CD8-positive, alpha-beta memory T cell (primary cell): ENCODE measurements around the gene STK32C. TPM values are rescaled to one million over a fixed set of nuclear protein-coding genes. Genes with fewer than 3 reads are reported as not detected.
A peak's percentile ranks its signal among the peaks of the same experiment; 100 is the strongest.

Source experiments
- CTCF ChIA-PET: fragments of 350-600 bp; sonication (Branson Sonifier 250); formaldehyde crosslinking; loops from one replicate; lab custom pipeline; 2021; ENCODE audit warnings: antibody characterized with exemption; lab: Charles Lee
- POLR2A ChIA-PET: fragments of 350-600 bp; sonication (Branson Sonifier 250); formaldehyde crosslinking; loops from one replicate; lab custom pipeline; 2021; ENCODE audit warnings: antibody characterized with exemption; lab: Charles Lee
- DNase-seq, 5 donors: peaks; one replicate each; pipeline versions ENCODE4 v3.0.0 to v3.0.0-alpha.2; 2020 to 2022; ENCODE audit warnings: mixed read lengths in 1 of 5
- H3K27ac ChIP-seq: one replicate; pipeline ENCODE4 v1.7.0; 2013; ENCODE audit warnings: low read depth, mild to moderate bottlenecking, low read length, moderate library complexity
- H3K27me3 ChIP-seq: 2 replicates; pipeline ENCODE4 v1.7.0; 2013; ENCODE audit warnings: low read length, mild to moderate bottlenecking; ENCODE audit not compliant: insufficient read depth, poor library complexity, severe bottlenecking
- H3K36me3 ChIP-seq: 2 replicates; pipeline ENCODE4 v1.7.0; 2013; ENCODE audit warnings: mild to moderate bottlenecking, low read length, moderate library complexity; ENCODE audit not compliant: insufficient read depth
- H3K4me1 ChIP-seq: 2 replicates; pipeline ENCODE4 v1.7.0; 2013; ENCODE audit warnings: mild to moderate bottlenecking, low read length, moderate library complexity; ENCODE audit not compliant: insufficient read depth
- H3K4me3 ChIP-seq: 2 replicates; pipeline ENCODE4 v1.7.0; 2013; ENCODE audit warnings: mild to moderate bottlenecking, low read length
- H3K9me3 ChIP-seq: 2 replicates; pipeline ENCODE4 v1.7.0; 2013; ENCODE audit warnings: mild to moderate bottlenecking, low read length
- H3K27ac Mint-ChIP-seq, 8 donors: one replicate each; pipeline ENCODE4 v1.8.0; 2020 to 2021; ENCODE audit warnings: mixed read lengths in 8 of 8, mild to moderate bottlenecking in 6 of 8, inconsistent platforms in 3 of 8, moderate library complexity in 3 of 8
- H3K27me3 Mint-ChIP-seq, 2 donors: one replicate each; pipeline ENCODE4 v1.8.0; 2020 to 2021; ENCODE audit warnings: mixed read lengths in 2 of 2, mild to moderate bottlenecking in 1 of 2, moderate library complexity in 1 of 2
- H3K36me3 Mint-ChIP-seq, 3 donors: one replicate each; pipeline ENCODE4 v1.8.0; 2020 to 2021; ENCODE audit warnings: mixed read lengths in 3 of 3, inconsistent platforms in 1 of 3, mild to moderate bottlenecking in 1 of 3
- H3K4me1 Mint-ChIP-seq, 3 donors: one replicate each; pipeline ENCODE4 v1.8.0; 2020 to 2021; ENCODE audit warnings: mixed read lengths in 3 of 3, inconsistent platforms in 1 of 3, mild to moderate bottlenecking in 1 of 3
- H3K4me3 Mint-ChIP-seq, 7 donors: one replicate each; pipeline ENCODE4 v1.8.0; 2020 to 2021; ENCODE audit warnings: mixed read lengths in 7 of 7, mild to moderate bottlenecking in 6 of 7, moderate library complexity in 4 of 7, inconsistent platforms in 2 of 7
- H3K9me3 Mint-ChIP-seq, 5 donors: one replicate each; pipeline ENCODE4 v1.8.0; 2020 to 2022; ENCODE audit warnings: mixed read lengths in 5 of 5, mild to moderate bottlenecking in 3 of 5, moderate library complexity in 2 of 5, inconsistent platforms in 1 of 5
- polyA plus RNA-seq: library from polyadenylated mRNA; unstranded; fragments of 300-500 nt; fragmentation: Illumina TruSeq; gene quantifications from one replicate; pipeline ENCODE4 v1.2.3, GENCODE V29; 2021
- total RNA-seq, 2 experiments: library from RNA; stranded (reverse); gene quantifications; one replicate each; pipeline ENCODE4 v1.2.3, GENCODE V29; 2021

Gene STK32C
- total and polyA plus RNA-seq, 3 experiments from 2014 or later: 8.5 to 14.9 (median 14.0) TPM

- peak overlapping the region; percentile 92 for H3K4me3 ChIP-seq
- Mint-ChIP-seq H3K27ac (peak overlapping the region; percentile 54 to 96 (median 86)), H3K27me3 (peaks cover 0 to 11% of the 10 kb centered on the region in 2 donors)
These were observed 22.7 kb upstream of the STK32C start for GRCh38 chr10:132330486-132330833.

GRCh38 chr10:132329565-132330485 is 22.1 kb upstream of the STK32C start:
- H3K4me1 Mint-ChIP-seq: peaks cover 43 to 65% (median 63%) of the 10 kb centered on the region in 3 donors
- ChIA-PET CTCF (interaction anchor here (1.4 to 1.6 kb wide), 2 partner anchors 16 to 58 kb away, joined by 3 read pairs; no protein-coding TSS in a partner anchor), POLR2A (interaction anchor here (1.3 kb wide), 1 partner anchor 22 kb away, joined by 6 read pairs; the partner anchor contains the start of gene STK32C)

More at GRCh38 chr10:132330486-132330833, 22.7 kb upstream of the STK32C start:
- ChIA-PET POLR2A (interaction anchor here (1.3 kb wide), 1 partner anchor 23 kb away, joined by 6 read pairs; the partner anchor contains the start of gene STK32C), CTCF (interaction anchor here (1.4 to 1.6 kb wide), 2 partner anchors 16 to 57 kb away, joined by 3 read pairs; no protein-coding TSS in a partner anchor)
- H3K4me1 Mint-ChIP-seq: peaks cover 41 to 62% (median 62%) of the 10 kb centered on the region in 3 donors
- H3K36me3 ChIP-seq: no peaks in the 10 kb centered on the region
- peaks cover 0 to 3% (median 0%) of the 10 kb centered on the region in 5 donors for H3K9me3 Mint-ChIP-seq
- H3K4me1 ChIP-seq: peaks cover 19% of the 10 kb centered on the region
- DNase-seq: no peak
- H3K27me3 ChIP-seq: no peaks in the 10 kb centered on the region
- peak overlapping the region; percentile 85 to 97 (median 87) for H3K4me3 Mint-ChIP-seq
- peaks cover 0 to 19% (median 1%) of the 10 kb centered on the region in 3 donors for H3K36me3 Mint-ChIP-seq
- no peak overlapping the region for H3K27ac ChIP-seq
- no peaks in the 10 kb centered on the region for H3K9me3 ChIP-seq

GRCh38 chr10:132328738-132329137 is 21.0 kb upstream of the STK32C start:
- POLR2A ChIA-PET: no interaction called here
- H3K4me1 ChIP-seq: peaks cover 19% of the 10 kb centered on the region
- Mint-ChIP-seq H3K4me1 (peaks cover 46 to 71% (median 69%) of the 10 kb centered on the region in 3 donors), H3K9me3 (peaks cover 0 to 3% (median 0%) of the 10 kb centered on the region in 5 donors), H3K27ac (peak overlapping the region in 6 of 8 donors; percentile 2 to 93 (median 40)), H3K4me3 (peak overlapping the region in 3 of 7 donors; percentile 29 to 97 (median 87)), H3K36me3 (peaks cover 6 to 28% (median 7%) of the 10 kb centered on the region in 3 donors), H3K27me3 (peaks cover 0 to 11% of the 10 kb centered on the region in 2 donors)
- no peak overlapping the region for H3K4me3 ChIP-seq
- DNase-seq: no peak
- no peak overlapping the region for H3K27ac ChIP-seq
- no peaks in the 10 kb centered on the region for H3K36me3 ChIP-seq
- CTCF ChIA-PET: no interaction called here
- no peaks in the 10 kb centered on the region for H3K9me3 ChIP-seq
- no peaks in the 10 kb centered on the region for H3K27me3 ChIP-seq

More at GRCh38 chr10:132329565-132330485, 22.1 kb upstream of the STK32C start:
- no peaks in the 10 kb centered on the region for H3K27me3 ChIP-seq
- peaks cover 0 to 11% of the 10 kb centered on the region in 2 donors for H3K27me3 Mint-ChIP-seq
- H3K4me1 ChIP-seq: peaks cover 19% of the 10 kb centered on the region
- H3K4me3 Mint-ChIP-seq: peak overlapping the region; percentile 85 to 97 (median 87)
- no peaks in the 10 kb centered on the region for H3K9me3 ChIP-seq
- H3K4me3 ChIP-seq: peak overlapping the region; percentile 92
- peaks cover 0 to 3% (median 0%) of the 10 kb centered on the region in 5 donors for H3K9me3 Mint-ChIP-seq
- peak overlapping the region; percentile 38 for H3K27ac ChIP-seq
- peaks cover 2 to 22% (median 4%) of the 10 kb centered on the region in 3 donors for H3K36me3 Mint-ChIP-seq
- DNase-seq: peak; percentile 7 to 49 (median 22)
- H3K36me3 ChIP-seq: no peaks in the 10 kb centered on the region
- H3K27ac Mint-ChIP-seq: peak overlapping the region; percentile 54 to 96 (median 86)

- ChIA-PET POLR2A (no interaction called here), CTCF (no interaction called here)
- Mint-ChIP-seq H3K4me3 (peak overlapping the region in 4 of 7 donors; percentile 8 to 97 (median 35)), H3K9me3 (peaks cover 0 to 3% (median 0%) of the 10 kb centered on the region in 5 donors), H3K4me1 (peaks cover 44 to 68% (median 67%) of the 10 kb centered on the region in 3 donors), H3K27me3 (peaks cover 0 to 11% of the 10 kb centered on the region in 2 donors), H3K36me3 (peaks cover 6 to 30% (median 7%) of the 10 kb centered on the region in 3 donors), H3K27ac (peak overlapping the region in 5 of 8 donors; percentile 11 to 93 (median 47))
- H3K27me3 ChIP-seq: no peaks in the 10 kb centered on the region
- no peaks in the 10 kb centered on the region for H3K9me3 ChIP-seq
- H3K27ac ChIP-seq: no peak overlapping the region
- peaks cover 19% of the 10 kb centered on the region for H3K4me1 ChIP-seq
- no peak overlapping the region for H3K4me3 ChIP-seq
- DNase-seq: no peak
- no peaks in the 10 kb centered on the region for H3K36me3 ChIP-seq
These were observed 20.4 kb upstream of the STK32C start for GRCh38 chr10:132328106-132328505.

GRCh38 chr10:132326925-132327324 is 19.2 kb upstream of the STK32C start:
- DNase-seq: no peak
- Histone ChIP-seq H3K9me3 (no peaks in the 10 kb centered on the region), H3K4me1 (peaks cover 10% of the 10 kb centered on the region), H3K4me3 (no peak overlapping the region), H3K27ac (no peak overlapping the region), H3K27me3 (no peaks in the 10 kb centered on the region), H3K36me3 (no peaks in the 10 kb centered on the region)
- POLR2A ChIA-PET: no interaction called here
- Mint-ChIP-seq H3K36me3 (peaks cover 6 to 29% (median 7%) of the 10 kb centered on the region in 3 donors), H3K4me3 (peak overlapping the region in 1 of 7 donors; percentile 34), H3K27me3 (peaks cover 0 to 10% of the 10 kb centered on the region in 2 donors), H3K27ac (peak overlapping the region in 3 of 8 donors; percentile 69 to 84 (median 77)), H3K9me3 (peaks cover 0 to 2% (median 0%) of the 10 kb centered on the region in 5 donors), H3K4me1 (peaks cover 39 to 59% (median 58%) of the 10 kb centered on the region in 3 donors)
- CTCF ChIA-PET: no interaction called here

GRCh38 chr10:132326344-132326889 is 18.7 kb upstream of the STK32C start:
- H3K27me3 ChIP-seq: no peaks in the 10 kb centered on the region
- H3K4me3 ChIP-seq: no peak overlapping the region
- no peak for DNase-seq
- Mint-ChIP-seq H3K27me3 (peaks cover 0 to 6% of the 10 kb centered on the region in 2 donors), H3K4me1 (peaks cover 39 to 54% (median 53%) of the 10 kb centered on the region in 3 donors), H3K9me3 (no peaks in the 10 kb centered on the region), H3K27ac (peak overlapping the region in 2 of 8 donors; percentile 71 to 77), H3K4me3 (peak overlapping the region in 1 of 7 donors; percentile 34), H3K36me3 (peaks cover 6 to 26% (median 7%) of the 10 kb centered on the region in 3 donors)
- CTCF ChIA-PET: no interaction called here
- H3K36me3 ChIP-seq: no peaks in the 10 kb centered on the region
- H3K4me1 ChIP-seq: peaks cover 10% of the 10 kb centered on the region
- no peaks in the 10 kb centered on the region for H3K9me3 ChIP-seq
- no peak overlapping the region for H3K27ac ChIP-seq
- POLR2A ChIA-PET: no interaction called here

- DNase-seq: no peak
- no peak overlapping the region for H3K27ac ChIP-seq
- ChIA-PET POLR2A (no interaction called here), CTCF (no interaction called here)
- H3K27me3 ChIP-seq: no peaks in the 10 kb centered on the region
- H3K4me3 ChIP-seq: no peak overlapping the region
- Mint-ChIP-seq H3K4me1 (peaks cover 23 to 38% (median 33%) of the 10 kb centered on the region in 3 donors), H3K27ac (peak overlapping the region in 6 of 8 donors; percentile 4 to 76 (median 37)), H3K27me3 (no peaks in the 10 kb centered on the region), H3K4me3 (no peak overlapping the region), H3K9me3 (no peaks in the 10 kb centered on the region), H3K36me3 (peaks cover 6 to 21% (median 7%) of the 10 kb centered on the region in 3 donors)
- no peaks in the 10 kb centered on the region for H3K36me3 ChIP-seq
- H3K4me1 ChIP-seq: no peaks in the 10 kb centered on the region
- H3K9me3 ChIP-seq: no peaks in the 10 kb centered on the region
These were observed 16.4 kb upstream of the STK32C start for GRCh38 chr10:132324186-132324585.
